WI38 (cell line): ENCODE data around the gene PROX2.

Experiments used
- H3K4me3 ChIP-seq: 2 replicates; pipeline ENCODE4 v1.5.1; 2011; ENCODE audit warnings: low read depth, mild to moderate bottlenecking, control low read depth, low read length
- TF ChIP-seq, protein P1 (sequence below): IDR thresholded peaks from 2 replicates; pipeline ENCODE4 v1.5.1; 2012; ENCODE audit warnings: low read depth, mild to moderate bottlenecking, control low read depth, low read length

PROX2 gene

DNA sequence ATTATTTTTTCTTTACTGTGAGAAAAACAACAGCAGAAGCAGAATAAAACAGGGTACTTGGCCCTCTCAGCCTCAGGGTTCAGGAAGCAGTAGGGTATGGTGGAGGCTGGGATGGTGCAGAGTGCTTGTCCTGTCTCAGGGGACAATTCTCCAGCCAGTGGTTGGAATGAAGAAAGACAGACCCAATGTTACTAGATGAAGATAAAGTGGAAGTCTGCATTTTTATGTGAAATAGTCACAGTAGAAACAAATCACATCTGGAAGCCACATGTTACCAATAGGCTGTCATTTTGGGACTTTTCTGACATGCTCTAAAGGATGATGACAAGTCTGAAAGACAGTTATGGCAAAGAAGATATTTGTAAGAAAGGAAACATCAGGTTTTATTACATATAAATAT, 32.3 kb downstream of the PROX2 start:
- TF ChIP-seq, protein P1, sequence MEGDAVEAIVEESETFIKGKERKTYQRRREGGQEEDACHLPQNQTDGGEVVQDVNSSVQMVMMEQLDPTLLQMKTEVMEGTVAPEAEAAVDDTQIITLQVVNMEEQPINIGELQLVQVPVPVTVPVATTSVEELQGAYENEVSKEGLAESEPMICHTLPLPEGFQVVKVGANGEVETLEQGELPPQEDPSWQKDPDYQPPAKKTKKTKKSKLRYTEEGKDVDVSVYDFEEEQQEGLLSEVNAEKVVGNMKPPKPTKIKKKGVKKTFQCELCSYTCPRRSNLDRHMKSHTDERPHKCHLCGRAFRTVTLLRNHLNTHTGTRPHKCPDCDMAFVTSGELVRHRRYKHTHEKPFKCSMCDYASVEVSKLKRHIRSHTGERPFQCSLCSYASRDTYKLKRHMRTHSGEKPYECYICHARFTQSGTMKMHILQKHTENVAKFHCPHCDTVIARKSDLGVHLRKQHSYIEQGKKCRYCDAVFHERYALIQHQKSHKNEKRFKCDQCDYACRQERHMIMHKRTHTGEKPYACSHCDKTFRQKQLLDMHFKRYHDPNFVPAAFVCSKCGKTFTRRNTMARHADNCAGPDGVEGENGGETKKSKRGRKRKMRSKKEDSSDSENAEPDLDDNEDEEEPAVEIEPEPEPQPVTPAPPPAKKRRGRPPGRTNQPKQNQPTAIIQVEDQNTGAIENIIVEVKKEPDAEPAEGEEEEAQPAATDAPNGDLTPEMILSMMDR, result 0 out of 2 replicates have a peak, but pooled peaks have one; percentile 12
- no peak overlapping the region for H3K4me3 ChIP-seq

DNA sequence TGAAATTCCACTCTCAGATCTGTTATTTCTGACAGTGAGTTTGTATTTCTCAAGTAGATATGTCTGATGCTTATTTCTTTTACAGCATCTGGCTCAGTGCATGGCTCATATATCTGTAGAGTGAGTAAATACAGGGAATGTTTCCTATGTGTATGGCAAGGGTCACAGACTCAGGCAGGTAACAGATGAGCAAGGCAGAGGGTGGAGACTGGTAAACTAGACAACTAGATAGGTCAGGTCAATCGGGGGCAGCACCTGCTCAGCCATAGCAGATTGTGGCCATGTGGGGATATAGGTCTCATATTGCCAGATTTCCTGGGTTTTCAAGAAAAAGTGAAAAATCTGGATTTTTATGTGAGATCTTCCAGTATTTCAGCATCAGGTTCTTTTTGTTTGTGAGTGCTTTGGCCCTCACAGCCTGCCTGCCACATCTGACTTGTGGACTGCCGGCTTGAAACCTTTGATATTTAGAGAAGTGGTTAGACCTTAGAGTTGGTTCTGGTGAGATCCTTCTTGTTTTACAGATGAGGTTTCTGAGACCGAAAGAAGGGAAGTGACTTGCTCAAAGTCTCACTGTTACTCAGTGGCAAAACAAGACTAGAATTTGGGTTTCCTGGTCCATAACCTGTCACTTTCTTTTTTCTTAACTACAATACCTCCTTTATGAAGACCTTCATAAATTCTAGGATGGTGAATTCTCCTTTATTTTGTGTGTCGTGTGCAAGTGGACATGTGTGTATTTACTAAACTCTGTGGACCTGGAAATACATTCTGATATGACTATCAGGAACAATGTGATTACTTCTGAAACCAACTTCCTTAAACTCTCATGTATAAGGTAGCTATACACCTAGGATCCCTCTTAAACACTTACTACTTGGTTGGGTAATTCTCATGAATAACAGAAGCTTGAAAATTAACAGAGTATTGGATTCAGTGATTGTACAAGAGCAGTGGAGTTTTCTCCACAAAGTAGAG, 34.4 kb downstream of the PROX2 start:
- TF ChIP-seq, protein P1, result no peak
- H3K4me3 ChIP-seq, result no peak overlapping the region

DNA sequence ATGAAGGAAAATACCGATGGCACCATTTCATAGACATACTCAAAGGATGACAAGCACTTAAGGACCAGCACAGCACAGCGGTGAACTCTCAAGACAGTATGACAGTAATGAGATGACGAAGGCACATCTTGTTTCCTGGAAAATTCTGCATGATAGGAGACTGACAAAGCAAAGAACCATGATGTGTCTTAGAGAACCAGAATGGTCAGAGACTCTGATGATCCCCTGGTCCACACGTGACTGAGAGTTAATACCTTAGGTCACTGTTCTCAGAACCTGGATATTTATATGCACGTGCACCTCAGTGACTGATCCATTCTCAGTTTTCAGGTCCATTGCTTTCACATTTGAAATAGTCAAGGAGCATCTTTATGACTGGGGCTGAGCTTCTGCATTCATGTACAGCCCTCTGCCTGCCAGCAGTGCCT, 35.3 kb downstream of the PROX2 start:
- TF ChIP-seq, protein P1, result no peak
- H3K4me3 ChIP-seq, result no peak overlapping the region

DNA sequence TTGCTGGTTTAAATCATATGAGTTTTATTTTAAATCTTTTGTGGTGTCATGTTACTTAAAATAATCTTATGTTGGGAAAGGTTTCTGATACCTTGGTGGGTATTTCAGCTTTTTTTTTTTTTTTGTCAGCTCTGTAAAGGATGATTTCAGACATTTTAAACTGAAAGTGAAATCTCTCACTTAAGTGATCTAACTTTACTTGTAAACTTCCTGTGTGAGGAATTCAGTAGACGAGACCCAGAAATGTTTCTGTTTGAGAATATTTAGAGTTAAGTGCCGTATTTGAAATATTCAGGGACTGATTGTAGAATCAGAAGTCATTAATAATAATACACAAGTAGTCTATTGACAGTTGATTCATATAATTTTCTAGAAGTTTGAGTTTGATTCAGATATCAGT, 37.8 kb downstream of the PROX2 start:
- TF ChIP-seq, protein P1, result no peak
- H3K4me3 ChIP-seq, result no peak overlapping the region

GRCh38 chr14:74836251-74836960, 39.5 kb downstream of the PROX2 start:
- TF ChIP-seq, protein P1, result no peak
- no peak overlapping the region for H3K4me3 ChIP-seq

DNA sequence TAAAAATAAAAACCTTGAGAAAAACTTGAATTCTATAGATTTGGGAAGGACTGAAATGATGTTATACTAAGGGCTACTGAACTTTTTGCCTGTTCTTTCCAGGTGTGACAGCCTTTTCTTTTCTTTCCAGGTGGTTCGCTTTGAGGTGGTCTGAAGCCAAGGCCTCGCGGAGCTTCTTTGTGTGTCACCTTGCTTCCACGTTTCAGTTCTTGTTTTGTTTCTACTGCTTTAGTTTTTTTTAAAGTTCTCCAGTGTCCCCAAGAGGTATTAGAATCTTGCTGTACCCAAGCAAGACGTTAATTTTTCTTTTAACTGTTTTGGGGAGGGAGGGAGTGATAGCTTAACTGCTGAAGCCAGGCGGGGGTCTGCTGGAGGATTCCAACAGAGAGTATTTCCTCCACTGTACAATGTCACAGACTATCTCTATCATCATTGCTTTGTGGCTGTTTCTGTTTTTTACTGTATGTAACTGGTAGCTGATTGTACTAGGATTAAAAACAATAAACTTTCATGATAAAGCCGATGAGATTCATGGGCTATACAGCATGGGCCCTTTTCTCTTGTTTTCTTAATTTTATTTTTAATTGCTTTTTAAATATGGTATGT, 40.2 kb downstream of the PROX2 start:
- TF ChIP-seq, protein P1, result no peak
- H3K4me3 ChIP-seq, result no peak overlapping the region
